ENCODE data around the gene DLGAP1. TPM values are rescaled to one million over a fixed set of nuclear protein-coding genes. Genes with fewer than 3 reads are reported as not detected.
"Not testable (repeated sequence)": the region's sequence is repeated elsewhere in the genome, so short reads cannot be mapped to it uniquely, and the experiment has no call there.

Gene DLGAP1
- total and polyA plus RNA-seq, 3 donors from 2014 or later, result 18.6 to 93.8 (median 69.1) TPM

GRCh38 chr18:3608488-3608887 is 846.6 kb downstream of the DLGAP1 start:
- Histone ChIP-seq H3K4me3 (no peak overlapping the region), H3K9me3 (no peaks in the 10 kb centered on the region), H3K27me3 (no peaks in the 10 kb centered on the region), H3K36me3 (ENCODE audit: low read depth, missing control alignments) (no peaks in the 10 kb centered on the region), H3K27ac (peak overlapping the region in 1 of 2 donors; percentile 85), H3K4me1 (peaks cover 30% of the 10 kb centered on the region)
- intact Hi-C loops (cut with DNase I; ENCODE audit: low total_unique reads), result no loop called here
- DNase-seq, result no peak
- no peak for TF ChIP-seq CTCF (IDR thresholded peaks at IDR 0.05)
- TF ChIP-seq POLR2A (IDR thresholded peaks at IDR 0.05), result no peak
- 48 to 58% methylated on average over 4 of the region's 4 CpGs for WGBS, 2 donors

GRCh38 chr18:3608099-3608453 is 847.0 kb downstream of the DLGAP1 start:
- H3K36me3 ChIP-seq (ENCODE audit: low read depth, missing control alignments); DNase-seq; intact Hi-C loops (cut with DNase I; ENCODE audit: low total_unique reads); H3K27me3 ChIP-seq; H3K9me3 ChIP-seq; H3K4me3 ChIP-seq: not testable (repeated sequence)
- 83 to 89% methylated on average over 7 to 8 of the region's 8 CpGs for WGBS, 2 donors
- peak overlapping the region in 1 of 2 donors; percentile 85 for H3K27ac ChIP-seq
- peaks cover 34% of the 10 kb centered on the region for H3K4me1 ChIP-seq

GRCh38 chr18:3607309-3608098 is 847.6 kb downstream of the DLGAP1 start:
- intact Hi-C loops (cut with DNase I; ENCODE audit: low total_unique reads), result no loop called here
- H3K27me3 ChIP-seq, result no peaks in the 10 kb centered on the region
- no peaks in the 10 kb centered on the region for H3K9me3 ChIP-seq
- peaks cover 38% of the 10 kb centered on the region for H3K4me1 ChIP-seq
- H3K4me3 ChIP-seq, result no peak overlapping the region
- TF ChIP-seq CTCF (IDR thresholded peaks at IDR 0.05) (no peak), POLR2A (IDR thresholded peaks at IDR 0.05) (no peak)
- WGBS, 2 donors, result 68 to 71% methylated on average over 8 of the region's 8 CpGs
- H3K27ac ChIP-seq, result peak overlapping the region in 1 of 2 donors; percentile 85
- no peaks in the 10 kb centered on the region for H3K36me3 ChIP-seq (ENCODE audit: low read depth, missing control alignments)
- no peak for DNase-seq

- H3K27ac ChIP-seq, result peak overlapping the region; percentile 77 to 85
- H3K4me3 ChIP-seq; H3K36me3 ChIP-seq (ENCODE audit: low read depth, missing control alignments); H3K9me3 ChIP-seq; intact Hi-C loops (cut with DNase I; ENCODE audit: low total_unique reads); H3K27me3 ChIP-seq; DNase-seq: not testable (repeated sequence)
- 79 to 89% methylated on average over 10 of the region's 10 CpGs for WGBS, 2 donors
- peaks cover 40% of the 10 kb centered on the region for H3K4me1 ChIP-seq
Measured at GRCh38 chr18:3606863-3607262, 848.2 kb downstream of the DLGAP1 start.

GRCh38 chr18:3605954-3606443 is 849.1 kb downstream of the DLGAP1 start:
- WGBS, 2 donors, result 31 to 39% methylated on average over 9 of the region's 9 CpGs
- TF ChIP-seq POLR2A (IDR thresholded peaks at IDR 0.05) (no peak), CTCF (IDR thresholded peaks at IDR 0.05) (no peak)
- H3K4me1 ChIP-seq, result peaks cover 41% of the 10 kb centered on the region
- no peaks in the 10 kb centered on the region for H3K27me3 ChIP-seq
- peak overlapping the region; percentile 4 to 10 for H3K4me3 ChIP-seq
- no peaks in the 10 kb centered on the region for H3K9me3 ChIP-seq
- intact Hi-C loops (cut with DNase I; ENCODE audit: low total_unique reads), result no loop called here
- H3K27ac ChIP-seq, result peak overlapping the region; percentile 77 to 85
- DNase-seq, result no peak
- no peaks in the 10 kb centered on the region for H3K36me3 ChIP-seq (ENCODE audit: low read depth, missing control alignments)

Data from testis (tissue), 3 donors.